Hepatocyte (in vitro differentiated cells): ENCODE measurements around the gene INCENP.

ENCODE experiments used
- EZH2 ChIP-seq: fragments of 200-600 bp; sonication (generic); IDR thresholded peaks from 2 replicates; pipeline ENCODE4 v1.6.1; 2016; ENCODE audit warnings: antibody characterized with exemption, mild to moderate bottlenecking, borderline replicate concordance
- TF ChIP-seq, protein P1 (sequence below): fragments of 200-600 bp; sonication (generic); IDR thresholded peaks from 2 replicates; pipeline ENCODE4 v1.5.1; 2016; ENCODE audit warnings: antibody characterized with exemption, mild to moderate bottlenecking; ENCODE audit not compliant: poor library complexity

- TF ChIP-seq, protein P1, sequence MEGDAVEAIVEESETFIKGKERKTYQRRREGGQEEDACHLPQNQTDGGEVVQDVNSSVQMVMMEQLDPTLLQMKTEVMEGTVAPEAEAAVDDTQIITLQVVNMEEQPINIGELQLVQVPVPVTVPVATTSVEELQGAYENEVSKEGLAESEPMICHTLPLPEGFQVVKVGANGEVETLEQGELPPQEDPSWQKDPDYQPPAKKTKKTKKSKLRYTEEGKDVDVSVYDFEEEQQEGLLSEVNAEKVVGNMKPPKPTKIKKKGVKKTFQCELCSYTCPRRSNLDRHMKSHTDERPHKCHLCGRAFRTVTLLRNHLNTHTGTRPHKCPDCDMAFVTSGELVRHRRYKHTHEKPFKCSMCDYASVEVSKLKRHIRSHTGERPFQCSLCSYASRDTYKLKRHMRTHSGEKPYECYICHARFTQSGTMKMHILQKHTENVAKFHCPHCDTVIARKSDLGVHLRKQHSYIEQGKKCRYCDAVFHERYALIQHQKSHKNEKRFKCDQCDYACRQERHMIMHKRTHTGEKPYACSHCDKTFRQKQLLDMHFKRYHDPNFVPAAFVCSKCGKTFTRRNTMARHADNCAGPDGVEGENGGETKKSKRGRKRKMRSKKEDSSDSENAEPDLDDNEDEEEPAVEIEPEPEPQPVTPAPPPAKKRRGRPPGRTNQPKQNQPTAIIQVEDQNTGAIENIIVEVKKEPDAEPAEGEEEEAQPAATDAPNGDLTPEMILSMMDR = no peak
- no peak for TF ChIP-seq EZH2
Measured at GRCh38 chr11:62157603-62158002, 33.8 kb downstream of the INCENP start.
